Measurements from ENCODE around the gene IFT57.

Gene IFT57

GRCh38 chr3:108243243-108243642 is 21.0 kb upstream of the IFT57 start:
- no peak for TF ChIP-seq CTCF (IDR thresholded peaks at IDR 0.05; ENCODE audit: extremely low read depth, missing control alignments)
- DNase-seq (ENCODE audit: low spot score), result no peak

GRCh38 chr3:108242776-108243175 is 20.6 kb upstream of the IFT57 start:
- DNase-seq (ENCODE audit: low spot score), result no peak
- TF ChIP-seq CTCF (IDR thresholded peaks at IDR 0.05; ENCODE audit: extremely low read depth, missing control alignments), result no peak

- no peak for DNase-seq (ENCODE audit: low spot score)
- no peak for TF ChIP-seq CTCF (IDR thresholded peaks at IDR 0.05; ENCODE audit: extremely low read depth, missing control alignments)
Measured at GRCh38 chr3:108241721-108242120, 19.5 kb upstream of the IFT57 start.

GRCh38 chr3:108241146-108241545 is 18.9 kb upstream of the IFT57 start:
- no peak for TF ChIP-seq CTCF (IDR thresholded peaks at IDR 0.05; ENCODE audit: extremely low read depth, missing control alignments)
- DNase-seq (ENCODE audit: low spot score), result no peak

GRCh38 chr3:108239082-108239481 is 16.9 kb upstream of the IFT57 start:
- no peak for TF ChIP-seq CTCF (IDR thresholded peaks at IDR 0.05; ENCODE audit: extremely low read depth, missing control alignments)
- no peak for DNase-seq (ENCODE audit: low spot score)

GRCh38 chr3:108235290-108235689 is 13.1 kb upstream of the IFT57 start:
- no peak for DNase-seq (ENCODE audit: low spot score)
- TF ChIP-seq CTCF (IDR thresholded peaks at IDR 0.05; ENCODE audit: extremely low read depth, missing control alignments), result no peak

GRCh38 chr3:108234387-108234957 is 12.2 kb upstream of the IFT57 start:
- TF ChIP-seq CTCF (IDR thresholded peaks at IDR 0.05; ENCODE audit: extremely low read depth, missing control alignments), result no peak
- no peak for DNase-seq (ENCODE audit: low spot score)
